Panc1 (cell line): ENCODE results near the gene WDR27.

Source experiments
- CTCF ChIP-seq: fragments of 450-650 bp; IDR thresholded peaks from 2 replicates; pipeline ENCODE4 v1.5.1; 2017; ENCODE audit warnings: mild to moderate bottlenecking
- POLR2AphosphoS5 ChIP-seq: IDR thresholded peaks from 2 replicates; pipeline ENCODE4 v1.6.1; 2012; ENCODE audit warnings: mild to moderate bottlenecking, low read depth, low read length, moderate library complexity
- SIN3A ChIP-seq: IDR thresholded peaks from 2 replicates; pipeline ENCODE4 v1.6.1; 2012; ENCODE audit warnings: low read depth, mild to moderate bottlenecking, low read length, moderate library complexity, borderline replicate concordance; ENCODE audit not compliant: insufficient read depth

GRCh38 chr6:169621311-169621710 lies 80.5 kb downstream of the WDR27 start:
- TF ChIP-seq CTCF: no peak
- TF ChIP-seq POLR2AphosphoS5: no peak
- no peak for TF ChIP-seq SIN3A
